GM21529 (cell line): ENCODE measurements around the gene ALG2.

Source experiments
- ATAC-seq: cut with Tn5 transposase; IDR thresholded peaks from one replicate; pipeline ENCODE4 v1.9.1; 2021; ENCODE audit not compliant: unreplicated experiment

The ALG2 gene

DNA sequence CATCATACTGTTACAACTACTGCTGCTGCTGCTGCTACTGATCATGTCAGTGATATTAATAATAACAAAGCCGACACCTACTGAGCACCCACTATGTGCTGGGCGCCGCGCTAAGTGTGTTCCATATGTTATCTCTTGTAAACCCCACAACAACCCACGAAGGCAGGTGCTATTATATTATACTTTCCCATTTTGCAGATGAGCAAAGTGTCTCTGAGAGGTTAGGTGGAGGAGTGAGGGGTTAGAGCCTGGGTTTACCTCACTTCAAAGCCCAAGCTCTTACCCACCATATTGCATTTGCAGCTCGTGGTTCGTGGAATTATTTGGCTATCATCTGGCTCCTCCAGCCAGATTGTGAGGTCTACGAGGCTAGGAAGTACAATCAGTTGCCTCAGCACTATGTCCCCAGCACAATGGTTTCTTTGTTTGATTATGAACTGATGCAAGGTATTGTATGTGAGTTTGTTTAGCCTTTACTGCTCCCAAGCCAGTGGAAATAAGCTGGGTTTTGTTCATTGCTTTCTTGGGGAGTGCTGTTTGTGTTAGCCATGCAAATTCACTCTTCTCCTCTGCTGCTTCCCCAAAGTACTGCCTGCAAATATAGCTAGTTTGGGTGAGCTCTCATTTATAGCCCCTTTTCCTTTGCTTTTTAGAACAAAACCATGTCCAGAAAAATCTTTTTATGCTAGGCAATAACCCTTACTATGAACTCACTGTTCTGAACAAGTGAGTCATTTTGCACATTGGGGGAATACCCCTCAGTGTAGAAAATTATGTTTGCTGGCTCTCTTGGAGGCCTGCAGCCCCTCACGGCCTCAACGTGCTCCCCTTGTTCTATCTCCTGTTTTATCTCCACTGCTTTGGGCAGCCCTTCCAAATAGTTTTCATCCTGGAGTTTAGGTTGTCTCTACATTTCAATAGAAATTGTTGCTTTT is 47.9 kb downstream of the ALG2 start:
- ATAC-seq = no peak

DNA sequence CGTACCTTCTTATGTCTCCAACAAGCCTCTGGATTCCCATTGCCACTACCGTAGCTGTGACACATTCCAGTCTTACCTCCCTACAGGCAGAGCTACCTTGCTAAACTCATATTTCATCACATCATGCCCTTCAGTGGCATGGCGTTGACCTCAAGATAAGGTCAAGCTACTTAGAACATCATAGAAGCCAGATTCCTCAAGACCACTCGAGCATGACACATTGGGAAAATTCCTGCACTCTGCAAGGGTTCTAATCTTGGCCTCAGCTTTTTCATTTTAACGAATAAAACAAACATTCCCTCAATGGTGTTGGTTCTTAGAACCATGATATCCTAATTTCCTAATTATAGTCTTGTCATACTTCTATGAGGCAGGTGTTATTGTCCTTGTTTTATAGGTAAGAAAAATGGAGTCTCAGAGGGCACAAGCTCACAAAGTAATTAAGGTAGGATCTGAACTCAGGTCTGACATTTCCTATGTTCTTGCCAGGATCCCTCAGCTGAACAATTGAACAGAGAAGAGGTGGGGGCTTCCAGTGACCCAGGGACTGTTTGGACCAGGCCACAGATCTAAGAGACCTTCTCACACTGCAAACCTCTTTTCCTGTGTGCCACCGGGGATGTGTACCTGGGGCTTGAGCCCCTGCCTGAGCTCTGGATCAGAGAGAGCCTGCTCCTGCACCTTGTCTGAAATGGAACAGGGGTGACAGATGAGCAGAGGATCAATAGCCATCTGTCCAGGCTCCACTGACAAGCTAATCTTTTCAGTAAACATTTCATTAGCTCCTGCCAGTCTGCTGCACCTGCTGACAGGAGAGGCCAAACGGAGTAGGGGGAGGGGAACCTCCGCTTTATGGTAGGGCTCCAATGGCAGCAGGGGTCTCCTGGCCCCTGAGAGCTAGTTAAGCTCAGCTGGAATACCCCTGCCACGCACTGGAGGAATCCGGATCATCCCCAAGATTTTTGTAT is 49.3 kb downstream of the ALG2 start:
- no peak for ATAC-seq

GRCh38 chr9:99171225-99172123 is 50.3 kb downstream of the ALG2 start:
- ATAC-seq = no peak

DNA sequence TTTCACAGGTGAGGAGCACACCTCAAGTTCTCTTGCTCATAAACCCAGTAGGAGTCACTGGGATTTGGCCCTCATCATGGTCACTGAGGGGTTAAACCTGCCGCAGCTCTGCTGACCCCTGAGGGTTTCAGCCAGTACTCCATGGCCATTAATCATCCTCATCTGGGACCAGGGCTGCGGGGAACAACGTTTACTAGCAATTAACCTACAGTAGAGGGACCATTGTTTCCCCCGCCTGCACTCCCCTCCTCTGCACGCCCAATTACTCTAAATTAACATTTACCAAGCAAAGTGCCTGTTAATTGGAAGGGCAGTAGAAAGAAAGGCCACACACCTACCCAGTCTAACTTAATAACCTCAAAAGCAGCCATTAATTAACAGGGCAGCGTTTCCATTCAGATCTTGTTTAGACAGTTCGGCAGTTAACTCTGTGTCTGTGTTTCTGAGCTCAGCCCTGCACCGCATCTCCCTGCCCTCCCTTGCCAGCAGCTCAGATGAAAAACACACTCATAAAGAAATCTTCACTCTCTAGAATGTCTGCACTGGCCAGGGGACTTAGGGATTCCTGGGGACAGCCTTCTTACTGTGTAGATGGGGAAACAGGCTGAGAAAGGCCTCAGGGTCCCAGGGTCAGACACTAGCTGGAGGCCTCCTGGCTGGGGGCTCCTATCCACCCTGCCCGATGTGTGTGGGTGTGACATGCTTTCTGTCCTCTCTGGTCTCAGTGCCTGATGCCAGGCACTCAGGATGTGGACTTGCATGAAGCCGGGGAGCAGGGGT is 51.6 kb downstream of the ALG2 start:
- no peak for ATAC-seq

- ATAC-seq = no peak
Observed at GRCh38 chr9:99169086-99169485, 52.7 kb downstream of the ALG2 start.

DNA sequence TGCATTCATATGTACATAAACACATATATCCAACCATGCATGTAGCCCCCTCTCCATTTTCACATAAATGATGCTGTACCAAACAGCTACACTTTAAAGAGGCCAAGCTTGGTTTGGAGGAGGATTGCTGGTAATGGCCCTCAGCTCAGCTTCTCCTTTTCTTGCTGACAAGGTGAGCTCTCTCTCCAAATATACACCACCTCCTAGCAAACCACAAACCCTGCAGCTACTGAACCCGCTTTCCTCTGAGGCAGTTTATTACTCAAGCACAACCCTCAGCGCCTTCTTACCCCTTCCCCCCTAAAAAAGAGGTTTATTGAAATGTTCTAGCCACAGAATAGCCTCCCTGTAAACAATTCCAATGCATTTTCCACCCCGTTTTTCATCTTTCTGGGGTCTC is 54.0 kb downstream of the ALG2 start:
- ATAC-seq = no peak

DNA sequence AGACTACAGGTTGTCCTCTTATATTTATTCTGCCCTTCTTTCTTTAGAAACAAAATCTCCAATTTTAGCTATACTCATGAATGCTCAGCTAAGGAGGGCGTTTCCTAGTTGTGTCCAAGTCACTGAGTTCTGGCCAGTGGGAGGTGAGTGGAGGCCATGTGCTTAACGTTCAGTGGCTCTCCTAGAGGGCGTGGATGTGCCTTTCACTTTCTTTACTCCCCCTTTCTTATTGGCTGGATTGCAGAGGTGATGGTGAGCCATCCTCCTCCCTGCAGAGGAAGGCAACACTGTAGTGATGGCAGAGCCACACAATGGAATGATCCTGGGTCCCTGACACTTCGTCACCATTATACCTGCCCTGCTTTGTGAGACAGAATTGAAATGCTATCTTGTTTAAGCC is 54.6 kb downstream of the ALG2 start:
- ATAC-seq = no peak
